Hematopoietic multipotent progenitor cell treated with erythropoietin and hydrocortisone succinate and interleukin-3 and kit ligand, for 17 days (in vitro differentiated cells): ENCODE data around the gene CIB2.

Experiments
- DNase-seq: peaks from one replicate; pipeline ENCODE4 v3.0.0-alpha.2; 2015; ENCODE audit warnings: low spot score

Gene CIB2

GRCh38 chr15:78149068-78149804, 18.0 kb upstream of the CIB2 start, which contains the start of gene IDH3A:
TSS of gene IDH3A (plus strand) at chr15:78149362. CDS start at chr15:78149404, 42 bp downstream.
- DNase-seq: peak; percentile 99

DNA sequence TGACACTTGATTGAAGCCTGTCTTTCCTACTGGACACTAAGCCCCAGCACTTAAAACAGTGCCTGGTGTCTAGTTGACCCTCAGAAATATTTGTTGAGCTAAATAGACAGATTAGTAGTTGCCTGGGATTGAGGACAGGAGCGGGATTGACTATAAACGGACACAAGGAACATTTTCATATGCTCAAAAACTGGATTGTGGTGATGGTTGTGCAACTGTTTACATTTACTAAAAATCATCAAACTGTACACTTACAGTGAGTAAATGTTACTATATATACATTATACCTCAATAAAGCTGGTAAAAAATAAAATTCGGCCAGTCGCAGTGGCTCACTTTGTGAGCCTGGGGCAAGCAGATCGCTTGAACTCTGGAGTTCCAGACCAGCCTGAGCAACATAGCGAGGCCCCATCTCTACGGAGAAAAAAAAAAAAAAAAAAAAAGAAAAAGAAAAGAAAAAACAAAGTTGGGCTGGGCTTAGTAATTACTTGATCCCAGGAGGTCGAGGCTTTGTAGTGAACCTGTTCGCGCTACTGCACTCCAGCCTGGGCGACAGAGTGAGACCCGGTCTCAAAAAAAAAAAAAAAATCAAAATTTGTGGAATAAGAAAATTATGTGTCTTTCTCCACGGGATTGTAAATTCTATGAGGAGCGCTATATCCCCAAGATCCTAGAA, 17.3 kb upstream of the CIB2 start:
- DNase-seq: no peak

GRCh38 chr15:78147566-78147965, 16.3 kb upstream of the CIB2 start:
- no peak for DNase-seq

GRCh38 chr15:78146425-78147154, 15.3 kb upstream of the CIB2 start:
- no peak for DNase-seq

- DNase-seq: no peak
These were observed 11.1 kb upstream of the CIB2 start for GRCh38 chr15:78142332-78142731.

- no peak for DNase-seq
These were observed 9.0 kb upstream of the CIB2 start for GRCh38 chr15:78140292-78140691.

DNA sequence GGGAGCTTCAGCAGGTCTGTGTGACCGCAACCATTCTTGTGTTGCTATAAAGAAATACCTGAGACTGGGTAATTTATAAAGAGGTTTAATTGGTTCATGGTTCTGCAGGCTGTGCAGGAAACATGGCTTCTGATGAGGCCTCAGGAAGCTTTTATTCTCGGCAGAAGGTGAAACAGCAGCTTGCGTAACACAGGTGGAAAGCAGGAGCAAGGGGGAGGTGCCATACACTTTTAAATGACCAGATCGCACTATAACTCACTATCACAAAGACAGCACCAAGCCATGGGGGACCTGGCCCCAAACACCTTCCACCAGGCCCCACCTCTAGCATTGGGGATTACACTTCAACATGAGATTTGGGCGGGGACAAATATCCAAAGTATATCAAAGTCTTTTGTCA, 8.3 kb upstream of the CIB2 start:
- no peak for DNase-seq

DNA sequence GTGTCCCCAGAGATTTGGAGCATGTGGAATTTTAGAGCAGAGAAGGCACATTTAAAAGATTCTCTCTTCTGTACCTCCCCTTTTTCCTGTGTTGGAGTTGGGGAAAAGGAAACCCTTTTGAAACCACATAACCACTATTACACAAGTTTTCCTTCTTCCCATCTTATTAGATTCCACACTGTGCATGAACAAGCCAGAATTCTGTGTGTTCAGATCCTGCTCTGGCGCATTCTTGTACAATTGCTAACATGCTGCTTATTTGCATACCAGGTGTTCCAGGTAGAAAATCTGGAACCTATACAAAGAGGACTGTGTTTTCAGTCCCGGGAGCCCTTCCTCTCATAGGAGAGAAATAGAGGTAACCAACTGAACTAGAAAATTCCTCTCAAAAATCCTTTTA, 2.6 kb upstream of the CIB2 start:
- DNase-seq: no peak

DNA sequence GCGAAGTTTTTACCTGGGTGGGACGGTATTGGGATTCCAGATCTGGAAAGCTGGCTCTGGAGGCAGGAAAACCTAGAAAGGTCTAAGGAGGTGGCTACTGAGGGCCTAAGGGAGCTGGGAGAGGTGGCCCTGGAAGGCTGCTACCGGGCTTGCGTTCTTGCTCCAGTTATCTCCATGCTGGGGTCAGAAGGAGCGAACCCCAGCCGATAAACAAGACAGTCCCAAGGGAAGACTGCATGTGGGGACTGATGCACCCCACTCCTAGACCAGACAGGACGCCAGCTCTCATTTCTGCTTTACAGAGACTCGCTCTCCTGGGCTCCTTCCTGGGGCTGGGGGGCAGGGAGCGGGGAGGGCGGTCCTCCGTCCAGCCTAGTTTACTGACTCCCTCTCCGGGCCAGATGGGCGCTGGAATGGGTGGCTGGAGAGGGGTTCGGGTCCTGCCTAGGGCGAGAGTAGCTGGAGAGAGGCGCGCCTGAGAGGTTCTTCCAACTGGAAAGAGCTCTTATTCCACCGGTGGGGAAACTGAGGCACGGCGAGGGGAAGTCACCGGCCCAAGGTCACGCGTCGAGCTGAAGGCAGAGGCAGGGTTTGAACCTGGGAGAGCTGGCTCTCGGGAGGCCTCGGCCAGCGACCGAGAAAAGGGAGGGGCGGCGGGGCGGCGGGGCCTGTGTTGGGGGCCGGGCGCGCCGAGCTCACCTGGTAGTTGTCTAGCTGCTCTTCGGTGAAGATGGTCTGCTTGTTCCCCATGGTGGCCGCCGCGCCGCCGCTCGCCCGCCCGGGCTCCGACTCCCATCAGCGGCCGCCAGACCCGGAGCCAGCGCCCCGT, 565 bp downstream of the CIB2 start:
- no peak for DNase-seq

- DNase-seq: no peak
These were observed 1.4 kb downstream of the CIB2 start for GRCh38 chr15:78129751-78130287.

DNA sequence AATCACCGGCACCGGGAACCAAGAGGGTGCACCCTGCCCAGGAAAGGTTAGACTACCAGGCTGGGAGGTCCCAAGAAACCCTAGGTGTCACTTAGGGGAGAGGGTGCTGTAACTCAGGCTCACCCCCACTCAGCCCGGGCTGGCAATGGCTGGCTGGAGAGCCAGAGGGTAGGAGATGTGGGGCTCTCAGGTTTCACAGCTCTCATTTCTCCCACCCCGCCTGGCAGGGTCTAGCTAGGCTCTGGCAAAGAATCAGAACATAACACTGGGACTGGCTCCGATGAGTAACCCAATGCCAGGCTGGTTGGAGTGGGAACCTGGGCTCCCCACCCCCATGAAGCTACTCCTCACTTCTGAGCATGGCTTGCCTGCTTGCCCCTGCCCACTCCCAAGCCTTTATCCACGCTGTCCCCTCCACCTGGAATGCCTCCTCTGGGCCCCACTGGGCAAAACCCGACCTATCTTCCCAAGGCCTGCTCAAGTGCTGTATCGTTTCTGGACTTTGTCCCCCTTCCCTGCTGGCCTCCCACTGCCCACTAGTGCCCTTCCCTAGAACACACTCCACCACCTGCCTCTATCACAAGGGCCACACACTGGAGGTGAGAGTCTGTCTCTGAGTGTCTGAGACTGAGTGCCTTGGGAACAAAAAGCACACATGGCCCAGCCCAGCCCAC, 2.0 kb downstream of the CIB2 start:
- no peak for DNase-seq

DNA sequence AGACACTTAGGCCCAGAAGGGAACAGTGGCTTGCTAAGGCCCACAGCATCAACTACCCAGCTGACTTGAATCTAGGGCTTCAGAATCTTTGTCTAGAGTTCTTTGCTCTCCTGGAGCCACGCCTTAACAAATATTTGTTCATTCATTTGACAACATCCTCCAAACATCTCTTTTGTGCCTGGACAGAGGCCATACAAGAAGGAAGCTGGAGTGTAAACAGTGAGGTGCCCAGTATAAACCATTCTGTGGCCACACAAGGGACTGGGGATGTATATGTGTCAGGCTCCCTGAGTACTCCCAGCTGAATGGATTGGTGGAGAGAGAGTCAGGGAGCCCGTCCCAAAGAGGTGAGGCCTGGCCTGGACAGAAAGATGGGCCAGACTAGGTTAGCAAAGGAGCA, 3.4 kb downstream of the CIB2 start:
- DNase-seq: no peak

GRCh38 chr15:78125267-78125666, 6.0 kb downstream of the CIB2 start:
- no peak for DNase-seq

GRCh38 chr15:78120523-78120922, 10.7 kb downstream of the CIB2 start:
- DNase-seq: no peak

- DNase-seq: no peak
These were observed 18.7 kb downstream of the CIB2 start for GRCh38 chr15:78112551-78112950.

- no peak for DNase-seq
These were observed 19.5 kb downstream of the CIB2 start for GRCh38 chr15:78111788-78112187.

DNA sequence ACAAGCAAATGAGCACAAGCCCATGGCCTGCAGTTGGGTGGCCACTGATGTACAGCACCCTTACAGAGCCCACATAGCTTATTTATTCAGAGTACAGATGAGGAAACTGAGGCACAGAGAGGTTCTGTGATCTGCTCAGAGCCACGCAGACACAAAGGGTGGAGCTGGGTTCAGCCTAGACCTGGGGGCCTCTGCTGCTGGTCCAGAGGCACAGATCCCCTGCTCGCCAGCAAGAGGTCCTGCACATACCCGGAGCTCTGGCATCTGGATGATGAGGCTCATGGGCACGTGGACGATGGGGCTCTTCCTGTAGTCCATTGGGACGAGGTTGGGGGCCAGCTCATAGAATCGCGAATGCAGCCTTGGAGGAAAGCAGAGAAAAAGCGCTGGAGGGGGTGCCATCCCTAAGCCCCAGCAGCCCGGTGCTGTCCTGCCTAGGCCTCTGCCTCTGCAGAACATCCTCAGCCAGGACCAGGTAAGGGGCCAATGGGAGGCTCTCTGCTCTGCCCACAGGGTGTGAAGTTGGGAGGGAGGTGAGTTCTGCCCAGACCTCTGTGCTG, 20.2 kb downstream of the CIB2 start:
- no peak for DNase-seq

GRCh38 chr15:78110096-78110495, 21.1 kb downstream of the CIB2 start:
- no peak for DNase-seq

DNA sequence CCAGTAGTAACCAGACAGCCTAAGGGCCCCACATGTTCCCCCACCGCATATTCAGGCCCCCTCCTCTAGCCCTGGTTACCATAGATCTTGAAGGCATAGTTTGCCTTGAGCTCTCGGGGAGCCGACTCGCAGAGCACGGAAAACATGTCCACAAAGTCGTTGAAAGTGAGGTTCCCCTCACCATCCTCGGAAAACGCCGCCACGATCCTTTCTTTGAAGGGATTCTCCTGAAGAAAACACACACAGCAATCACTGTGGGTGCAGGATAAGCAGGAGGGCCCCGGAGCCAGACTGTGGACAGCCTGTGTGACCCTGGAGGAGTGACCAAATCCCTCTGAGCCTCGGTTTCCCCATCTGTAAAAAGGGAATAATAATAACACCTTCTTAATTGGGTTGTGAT, 22.1 kb downstream of the CIB2 start:
- DNase-seq: no peak

DNA sequence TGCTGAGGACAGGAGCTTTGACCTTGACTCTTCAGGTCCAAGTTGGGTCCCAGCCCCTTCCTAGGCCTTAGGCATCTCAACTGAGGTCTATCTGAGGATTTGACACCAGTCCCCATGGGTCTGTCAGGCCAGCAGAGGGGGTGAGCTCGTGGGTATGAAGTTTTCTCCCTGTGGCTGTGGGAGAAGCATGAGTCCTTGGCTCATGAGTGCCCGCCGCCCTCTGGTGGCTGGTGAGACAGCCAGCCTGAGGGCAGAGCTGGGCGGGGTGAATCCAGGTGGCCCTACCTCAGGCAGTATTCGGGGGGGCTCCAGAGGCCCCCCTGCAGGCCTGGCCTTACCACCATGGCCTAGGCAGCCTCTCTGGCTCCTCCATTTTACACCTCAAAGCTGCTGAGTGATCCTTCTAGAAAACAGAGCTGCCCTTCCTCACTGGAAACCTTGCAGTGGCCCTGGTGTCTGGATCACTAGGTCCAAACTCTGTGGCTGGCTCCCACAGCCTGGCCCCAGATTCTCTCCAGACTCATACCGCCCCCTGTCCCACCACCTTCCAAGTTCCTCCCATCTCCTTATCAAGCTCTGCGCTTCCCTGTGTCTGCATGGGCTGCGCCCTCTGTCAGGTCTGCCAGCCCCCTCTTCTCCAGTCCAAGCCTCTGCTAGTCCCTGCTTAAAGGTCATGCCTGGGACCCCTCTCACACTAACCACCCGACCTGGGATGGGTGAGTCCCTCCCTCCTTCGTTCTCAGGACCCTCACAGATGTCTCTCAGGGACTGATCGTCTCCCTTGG, 22.8 kb downstream of the CIB2 start:
- peak; percentile 86 for DNase-seq
